Measurements from ENCODE around the gene RACK1.
A peak's percentile ranks its signal among the peaks of the same experiment; 100 is the strongest.

DNA sequence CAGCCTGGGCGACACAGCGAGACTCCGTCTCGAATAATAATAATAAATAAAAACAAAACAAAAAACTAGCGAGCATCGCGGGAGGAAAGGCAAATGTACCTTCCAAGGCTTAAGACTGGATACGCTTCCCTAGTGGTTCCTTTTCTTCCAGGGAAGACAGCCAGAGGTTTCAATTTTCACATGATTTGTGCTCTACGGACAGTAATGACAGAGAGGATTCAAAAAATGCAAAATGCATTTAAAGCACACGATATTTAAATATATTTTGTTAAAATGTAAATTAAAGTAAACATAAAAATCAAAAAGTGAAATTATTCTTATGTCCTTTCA is 24.9 kb downstream of the RACK1 start:
- TF ChIP-seq CTCF (IDR thresholded peaks at IDR 0.05) = no peak
- TF ChIP-seq RFX5 (IDR thresholded peaks at IDR 0.05) = no peak
- TF ChIP-seq PHF8 (IDR thresholded peaks at IDR 0.05; ENCODE audit: borderline replicate concordance, low read depth) = no peak
- no peak for TF ChIP-seq RAD21 (conservative IDR thresholded peaks at IDR 0.05 in 1 of 2, IDR thresholded peaks at IDR 0.05 in 1 of 2)
- no peak for TF ChIP-seq EP300 (IDR thresholded peaks at IDR 0.05)
- TF ChIP-seq CBX2 (IDR thresholded peaks at IDR 0.05; ENCODE audit: borderline replicate concordance, low read depth) = no peak
- TF ChIP-seq HDAC2 (IDR thresholded peaks at IDR 0.05) = peak; percentile 29; the same call in 1 of the 2 replicates
- TF ChIP-seq MAZ (IDR thresholded peaks at IDR 0.05; ENCODE audit: borderline replicate concordance, low read depth, low read length) = no peak
- no peak for TF ChIP-seq CEBPB (IDR thresholded peaks at IDR 0.05)
- no peak for TF ChIP-seq POLR2A (IDR thresholded peaks at IDR 0.05; ENCODE audit: low read length)
- no peak for TF ChIP-seq HOXA7 (CRISPR knock-in tag; IDR thresholded peaks at IDR 0.05)
- TF ChIP-seq POLR2AphosphoS2 (conservative IDR thresholded peaks at IDR 0.05; ENCODE audit: low read length) = no peak
- TF ChIP-seq NFE2L2 (conservative IDR thresholded peaks at IDR 0.05; ENCODE audit: low read length) = no peak

Data from A549 (cell line).